HL-60/S4 treated with retinoic acid at 250 ng/mL for 4 days and 3 days (cell line): ENCODE data around the gene ARHGAP10.

Experiments used
- in situ Hi-C: fragments of 300-500 bp; cut with MboI; formaldehyde crosslinking; loops from 2 replicates; pipeline ENCODE4 v1.7.0; 2022; ENCODE audit warnings: low sequenced_read_pairs

Gene ARHGAP10

GRCh38 chr4:148112231-148112982, 380.5 kb downstream of the ARHGAP10 start:
- in situ Hi-C loops, result no loop called here

DNA sequence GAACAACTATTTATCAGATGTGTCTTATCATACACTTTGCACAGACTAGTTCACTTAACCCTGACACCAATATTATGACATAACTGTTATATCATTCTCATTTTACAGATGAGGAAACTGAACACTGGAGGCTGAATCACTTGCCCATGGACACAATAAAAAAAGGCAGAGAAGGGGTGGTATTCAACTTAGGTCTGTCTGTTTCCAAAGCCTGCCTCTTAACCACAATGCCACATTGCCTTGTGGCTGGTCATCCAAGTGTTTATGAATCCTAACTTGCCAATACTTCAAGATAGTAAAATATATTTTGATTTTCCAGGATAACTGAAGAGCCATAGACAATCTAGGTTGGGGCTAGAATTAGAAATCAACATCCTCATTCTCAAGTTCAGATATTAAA, 382.5 kb downstream of the ARHGAP10 start:
- in situ Hi-C loops, result no loop called here

GRCh38 chr4:148116264-148116663, 384.4 kb downstream of the ARHGAP10 start:
- in situ Hi-C loops, result no loop called here

DNA sequence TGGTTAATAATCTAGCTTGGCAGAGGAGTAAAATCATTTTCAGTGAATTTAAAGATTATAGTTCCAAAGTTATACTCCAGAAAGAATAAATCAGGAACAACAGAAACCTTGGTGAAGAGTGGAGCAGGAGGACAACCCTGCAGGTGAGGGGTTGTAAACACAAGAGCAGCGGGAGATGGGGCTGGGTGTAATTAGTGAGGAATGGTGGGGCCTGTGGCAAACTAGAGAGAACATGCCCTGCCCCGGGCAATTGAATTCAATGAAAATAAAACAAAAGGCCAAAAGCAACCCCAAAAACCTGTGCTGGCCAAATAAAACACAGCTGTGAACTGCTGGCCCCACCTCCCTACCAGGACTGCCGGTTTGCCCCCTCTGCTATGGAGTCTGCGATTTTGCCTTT, 385.1 kb downstream of the ARHGAP10 start:
- in situ Hi-C loops, result no loop called here

- in situ Hi-C loops, result no loop called here
Observed at GRCh38 chr4:148118179-148118578, 386.3 kb downstream of the ARHGAP10 start.

- in situ Hi-C loops, result no loop called here
Observed at GRCh38 chr4:148118633-148119032, 386.7 kb downstream of the ARHGAP10 start.

DNA sequence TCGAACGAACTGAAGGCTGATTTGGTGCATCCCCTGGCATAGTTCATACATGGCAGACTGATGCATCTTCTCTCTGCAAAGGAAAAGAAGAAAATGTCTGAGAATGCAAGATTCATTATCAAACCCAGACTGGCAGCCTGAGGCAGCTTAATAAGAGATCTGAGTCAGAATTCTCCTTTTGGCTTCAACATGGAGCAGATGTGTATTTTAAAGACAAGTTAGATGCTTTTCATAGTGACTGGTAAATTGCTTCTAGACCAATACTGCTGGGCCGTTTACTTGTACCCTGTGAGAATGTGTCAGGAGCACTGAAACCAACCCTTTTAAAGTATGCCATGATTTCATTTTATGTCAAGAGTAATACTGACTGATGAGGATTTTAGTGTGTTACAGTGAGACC, 388.3 kb downstream of the ARHGAP10 start:
- in situ Hi-C loops, result no loop called here
